Osteoblast (primary cell): ENCODE data around the gene MAP2K3. TPM values are rescaled to one million over a fixed set of nuclear protein-coding genes. Genes with fewer than 3 reads are reported as not detected.
"Not testable (repeated sequence)": the region's sequence is repeated elsewhere in the genome, so short reads cannot be mapped to it uniquely, and the experiment has no call there.

Experiments
- DNase-seq: peaks from one replicate; pipeline ENCODE4 v3.0.0; 2011; ENCODE audit warnings: low spot score, mixed read lengths; ENCODE audit not compliant: insufficient read length; ENCODE audit errors: missing footprints
- H2AFZ ChIP-seq: 2 replicates; pipeline ENCODE4 v1.6.0; 2011; ENCODE audit warnings: mild to moderate bottlenecking, low read length
- H3K27ac ChIP-seq: 2 replicates; pipeline ENCODE4 v1.5.1; 2011; ENCODE audit warnings: mild to moderate bottlenecking, low read depth, low read length, moderate library complexity
- H3K27me3 ChIP-seq: 2 replicates; pipeline ENCODE4 v1.6.0; 2012; ENCODE audit warnings: mild to moderate bottlenecking, control low read depth, inconsistent platforms, low read length, moderate library complexity; ENCODE audit not compliant: insufficient read depth
- H3K36me3 ChIP-seq: 2 replicates; pipeline ENCODE4 v1.5.1; 2011; ENCODE audit warnings: mild to moderate bottlenecking, low read length, control low read depth, moderate library complexity; ENCODE audit not compliant: insufficient read depth
- H3K4me1 ChIP-seq: 2 replicates; pipeline ENCODE4 v1.5.1; 2011; ENCODE audit warnings: mild to moderate bottlenecking, low read length, control low read depth, moderate library complexity; ENCODE audit not compliant: insufficient read depth
- H3K4me2 ChIP-seq: 2 replicates; pipeline ENCODE4 v1.6.0; 2011; ENCODE audit warnings: mild to moderate bottlenecking, low read length; ENCODE audit not compliant: insufficient read depth
- H3K4me3 ChIP-seq: fragments of 200-600 bp; sonication (generic); 3 replicates; pipeline ENCODE4 v1.5.1; 2012; ENCODE audit warnings: mild to moderate bottlenecking, low read length, inconsistent platforms; ENCODE audit not compliant: insufficient read depth
- H3K79me2 ChIP-seq: 2 replicates; pipeline ENCODE4 v1.6.0; 2012; ENCODE audit warnings: mild to moderate bottlenecking, low read length, control low read depth, inconsistent platforms; ENCODE audit not compliant: insufficient read depth
- H3K9me3 ChIP-seq: 2 replicates; pipeline ENCODE4 v1.5.1; 2011; ENCODE audit warnings: low read depth, low read length, control low read depth
- H4K20me1 ChIP-seq: 2 replicates; pipeline ENCODE4 v1.6.0; 2012; ENCODE audit warnings: mild to moderate bottlenecking, low read length, control low read depth; ENCODE audit not compliant: insufficient read depth
- CTCF ChIP-seq: IDR thresholded peaks from 2 replicates; pipeline ENCODE4 v1.5.1; 2011; ENCODE audit warnings: mild to moderate bottlenecking, low read depth, low read length, moderate library complexity; ENCODE audit errors: extremely low read depth
- total RNA-seq: library from RNA; depleted of rRNA; stranded (reverse); fragments of >200 nt; gene quantifications from 2 replicates; pipeline ENCODE4 v1.2.3, GENCODE V29; 2012

The MAP2K3 gene
- total RNA-seq, 1 donor: 27.5 TPM

DNA sequence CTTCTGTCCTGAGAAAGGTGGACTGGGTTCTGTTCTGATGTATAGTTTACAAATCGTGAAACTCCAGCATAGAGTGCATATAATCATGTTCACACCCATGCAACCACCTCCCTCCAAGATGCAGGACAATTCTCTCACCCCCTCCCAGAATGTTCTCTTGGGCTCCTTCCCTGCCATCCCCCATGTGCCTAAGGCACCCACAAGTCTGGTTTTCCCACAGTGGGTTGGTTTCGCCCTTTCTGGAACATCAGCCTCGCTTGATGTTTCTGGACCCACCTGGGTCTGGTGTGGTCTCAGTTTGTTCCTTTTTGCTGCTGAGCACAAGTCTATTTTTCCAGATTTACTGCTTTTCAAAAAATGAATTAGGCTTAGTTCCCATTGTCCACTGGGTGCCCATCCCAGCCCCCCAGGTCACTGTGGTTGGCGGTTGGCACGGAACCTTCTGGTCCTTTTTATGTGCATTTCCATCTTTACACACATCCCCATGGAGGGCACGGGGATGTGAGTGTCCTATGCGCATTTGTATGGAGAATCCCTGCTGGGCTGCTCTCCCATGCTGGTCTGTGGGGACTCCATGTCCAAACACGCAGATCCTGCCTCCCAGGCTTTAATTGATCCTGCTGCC is 19.0 kb downstream of the MAP2K3 start:
- Histone ChIP-seq H3K27me3 (no peaks in the 10 kb centered on the region), H3K36me3 (peaks cover 81% of the 10 kb centered on the region), H2AFZ (no peak overlapping the region), H3K4me1 (no peaks in the 10 kb centered on the region), H4K20me1 (peaks cover 48% of the 10 kb centered on the region), H3K79me2 (peaks cover 63% of the 10 kb centered on the region), H3K4me3 (no peak overlapping the region), H3K27ac (no peak overlapping the region), H3K4me2 (no peak overlapping the region), H3K9me3 (no peaks in the 10 kb centered on the region)
- TF ChIP-seq CTCF: no peak
- DNase-seq: peak; percentile 90

- Histone ChIP-seq H3K4me1 (no peaks in the 10 kb centered on the region), H2AFZ (no peak overlapping the region), H3K27ac (no peak overlapping the region), H3K79me2 (peaks cover 61% of the 10 kb centered on the region), H3K27me3 (no peaks in the 10 kb centered on the region), H3K4me3 (no peak overlapping the region), H4K20me1 (peaks cover 44% of the 10 kb centered on the region), H3K9me3 (no peaks in the 10 kb centered on the region), H3K4me2 (no peak overlapping the region), H3K36me3 (peaks cover 81% of the 10 kb centered on the region)
- DNase-seq: peak; percentile 84
- TF ChIP-seq CTCF: no peak
Observed at GRCh38 chr17:21304091-21304490, 19.6 kb downstream of the MAP2K3 start.

DNA sequence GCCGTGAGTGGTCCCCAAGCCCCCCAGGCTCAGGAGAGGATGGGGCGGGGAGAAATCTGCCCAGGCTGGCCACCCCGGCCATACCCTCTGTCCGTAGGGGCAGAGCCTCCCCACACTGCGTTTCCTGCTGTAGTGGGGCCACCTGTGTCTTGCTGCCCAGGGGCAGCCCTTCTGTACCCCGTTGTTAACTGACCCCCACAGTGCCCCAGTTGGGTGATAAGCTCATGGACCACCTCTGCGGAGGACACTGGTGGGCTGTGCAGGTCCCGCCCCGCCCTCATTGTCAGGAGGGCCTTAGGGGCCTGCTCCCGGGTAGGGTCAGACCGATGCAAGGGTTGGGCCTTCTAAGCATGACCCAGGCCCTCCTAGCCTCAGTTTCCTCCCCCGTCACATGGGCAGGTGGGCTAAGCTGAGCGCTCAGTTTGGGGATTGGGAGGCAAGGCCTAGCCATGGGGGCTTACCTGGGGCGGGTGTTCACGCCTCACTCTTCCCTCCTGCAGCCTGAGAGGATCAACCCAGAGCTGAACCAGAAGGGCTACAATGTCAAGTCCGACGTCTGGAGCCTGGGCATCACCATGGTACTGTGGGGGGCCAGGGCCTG is 20.1 kb downstream of the MAP2K3 start:
- peaks cover 57% of the 10 kb centered on the region for H3K79me2 ChIP-seq
- not testable (repeated sequence) for DNase-seq, H2AFZ ChIP-seq, H3K4me3 ChIP-seq, H3K27ac ChIP-seq, H3K27me3 ChIP-seq, H3K4me1 ChIP-seq, H3K4me2 ChIP-seq, H3K9me3 ChIP-seq
- peaks cover 81% of the 10 kb centered on the region for H3K36me3 ChIP-seq
- peaks cover 43% of the 10 kb centered on the region for H4K20me1 ChIP-seq

DNA sequence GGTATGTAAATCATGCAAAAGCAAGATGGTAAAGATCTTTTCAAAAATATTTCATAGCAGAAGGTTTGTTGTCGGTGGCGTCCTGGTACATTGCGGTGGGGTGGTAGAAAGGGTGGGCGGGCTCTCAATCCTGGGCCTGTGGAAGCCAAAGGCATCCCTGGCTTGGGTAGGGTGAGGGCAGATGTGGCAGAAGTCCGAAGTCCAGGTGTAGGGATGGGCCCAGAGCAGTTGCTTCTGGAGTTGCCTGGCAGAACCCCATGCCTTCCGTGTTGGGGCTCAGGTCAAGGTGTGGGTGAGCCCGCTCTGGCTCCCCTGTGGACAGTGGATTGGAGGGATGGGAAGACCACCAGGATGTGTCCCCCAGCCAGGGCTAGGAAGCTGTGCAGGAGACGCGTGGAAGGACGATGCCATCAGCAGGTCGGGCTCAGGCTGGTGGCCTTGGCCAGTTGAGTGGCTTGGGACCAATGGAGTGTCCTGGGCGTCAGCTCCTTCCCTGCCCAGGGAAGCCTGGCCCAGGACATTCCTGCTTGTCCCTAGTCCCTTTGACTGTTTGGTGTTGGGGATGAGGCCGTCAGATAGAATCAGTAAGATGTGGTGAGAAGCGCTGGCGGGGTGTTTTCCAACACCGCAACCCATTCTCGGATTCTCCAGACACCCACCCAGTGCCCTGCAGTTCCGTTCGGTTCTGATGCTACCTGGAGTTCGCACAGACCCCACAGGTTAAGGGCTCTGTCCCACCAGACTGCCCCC is 21.1 kb downstream of the MAP2K3 start:
- peaks cover 35% of the 10 kb centered on the region for H4K20me1 ChIP-seq
- H3K4me2 ChIP-seq, H3K4me3 ChIP-seq, H3K27ac ChIP-seq, H3K4me1 ChIP-seq, H2AFZ ChIP-seq, H3K9me3 ChIP-seq, H3K27me3 ChIP-seq: not testable (repeated sequence)
- DNase-seq: peak; percentile 41
- H3K36me3 ChIP-seq: peaks cover 81% of the 10 kb centered on the region
- H3K79me2 ChIP-seq: peaks cover 47% of the 10 kb centered on the region

GRCh38 chr17:21306611-21307272 is 22.2 kb downstream of the MAP2K3 start:
- peak; percentile 89 for DNase-seq
- H3K4me2 ChIP-seq, H3K4me1 ChIP-seq, H3K27ac ChIP-seq, H2AFZ ChIP-seq, H3K4me3 ChIP-seq, H3K9me3 ChIP-seq, H3K27me3 ChIP-seq: not testable (repeated sequence)
- peaks cover 31% of the 10 kb centered on the region for H4K20me1 ChIP-seq
- peaks cover 39% of the 10 kb centered on the region for H3K79me2 ChIP-seq
- peaks cover 80% of the 10 kb centered on the region for H3K36me3 ChIP-seq

- Histone ChIP-seq H3K79me2 (peaks cover 34% of the 10 kb centered on the region), H4K20me1 (peaks cover 30% of the 10 kb centered on the region), H3K36me3 (peaks cover 82% of the 10 kb centered on the region)
- not testable (repeated sequence) for H3K27me3 ChIP-seq, H3K4me2 ChIP-seq, H3K27ac ChIP-seq, H3K4me1 ChIP-seq, H3K4me3 ChIP-seq, H2AFZ ChIP-seq, H3K9me3 ChIP-seq, DNase-seq
Observed at GRCh38 chr17:21307273-21307625, 22.7 kb downstream of the MAP2K3 start.

GRCh38 chr17:21308931-21309381 is 24.4 kb downstream of the MAP2K3 start:
- H3K27ac ChIP-seq, H3K27me3 ChIP-seq, H3K4me3 ChIP-seq, H2AFZ ChIP-seq, H3K4me1 ChIP-seq, H3K4me2 ChIP-seq, H3K9me3 ChIP-seq: not testable (repeated sequence)
- Histone ChIP-seq H3K36me3 (peaks cover 74% of the 10 kb centered on the region), H4K20me1 (peaks cover 18% of the 10 kb centered on the region), H3K79me2 (peaks cover 17% of the 10 kb centered on the region)
- DNase-seq: peak; percentile 9
